GM18861 (cell line): Measurements from ENCODE around the gene MAPK12.
"Not testable (repeated sequence)": the region's sequence is repeated elsewhere in the genome, so short reads cannot be mapped to it uniquely, and the experiment has no call there.

Source experiments
- ATAC-seq: cut with Tn5 transposase; IDR thresholded peaks from one replicate; pipeline ENCODE4 v1.9.1; 2021; ENCODE audit not compliant: unreplicated experiment

The MAPK12 gene

DNA sequence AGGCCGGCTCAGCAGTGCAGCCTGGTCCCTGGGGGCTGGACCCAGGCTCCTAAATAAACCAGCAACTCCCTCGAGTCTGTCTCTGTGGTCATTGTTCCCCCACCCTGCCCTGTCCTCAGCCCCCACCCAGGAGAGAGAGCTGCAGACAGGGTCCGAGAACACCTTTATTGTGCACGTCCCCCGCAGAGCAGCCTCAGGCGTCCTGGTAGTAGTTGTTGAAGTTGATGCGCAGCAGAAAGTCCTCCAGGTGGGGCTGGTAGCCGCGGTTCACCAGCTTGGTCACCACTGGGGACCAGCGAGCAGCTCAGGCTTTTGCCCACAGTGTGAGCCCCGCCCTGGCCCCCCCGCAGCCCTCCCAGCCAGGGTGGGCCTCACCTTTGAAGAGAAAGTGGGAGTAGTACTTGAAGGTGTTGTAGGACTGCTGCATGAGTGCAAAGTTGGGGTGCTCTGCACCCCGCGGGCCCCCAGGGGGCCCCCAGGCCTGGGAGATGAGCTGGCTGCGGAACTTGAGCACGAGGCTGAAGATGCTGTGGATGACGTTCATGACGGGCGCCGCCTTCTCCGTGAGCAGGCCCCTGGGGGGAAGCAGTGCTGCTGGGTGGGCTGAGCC is 43.8 kb downstream of the MAPK12 start:
- ATAC-seq = no peak

DNA sequence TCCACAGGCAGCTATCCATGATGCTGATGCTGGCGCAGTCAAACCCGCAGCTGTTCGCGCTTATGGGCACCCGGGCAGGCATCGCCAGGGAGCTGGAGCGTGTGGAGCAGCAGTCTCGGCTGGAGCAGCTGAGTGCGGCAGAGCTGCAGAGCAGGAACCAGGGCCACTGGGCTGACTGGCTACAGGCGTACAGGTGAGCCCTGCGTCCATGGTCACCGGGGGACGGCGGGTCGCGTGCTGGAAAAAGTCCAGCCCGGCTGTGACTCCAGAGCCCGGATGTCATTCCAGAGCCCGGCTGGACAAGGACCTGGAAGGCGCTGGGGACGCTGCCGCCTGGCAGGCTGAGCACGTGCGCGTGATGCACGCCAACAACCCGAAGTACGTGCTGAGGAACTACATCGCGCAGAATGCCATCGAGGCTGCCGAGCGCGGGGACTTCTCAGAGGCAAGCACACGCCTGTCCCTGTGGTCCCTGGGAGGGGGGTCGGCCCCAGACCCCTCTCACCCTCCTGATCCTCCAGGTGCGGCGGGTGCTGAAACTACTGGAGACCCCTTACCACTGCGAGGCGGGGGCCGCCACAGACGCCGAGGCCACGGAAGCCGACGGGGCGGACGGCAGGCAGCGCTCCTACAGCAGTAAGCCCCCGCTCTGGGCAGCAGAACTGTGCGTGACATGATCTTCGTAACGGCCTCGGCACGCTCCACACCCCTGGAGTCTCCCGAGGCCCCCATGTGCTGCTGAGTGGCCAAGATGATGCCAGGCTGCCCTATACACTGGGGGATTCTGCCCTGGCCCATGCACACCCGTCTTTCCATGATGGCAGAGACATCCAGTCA is 44.6 kb downstream of the MAPK12 start:
- no peak for ATAC-seq

DNA sequence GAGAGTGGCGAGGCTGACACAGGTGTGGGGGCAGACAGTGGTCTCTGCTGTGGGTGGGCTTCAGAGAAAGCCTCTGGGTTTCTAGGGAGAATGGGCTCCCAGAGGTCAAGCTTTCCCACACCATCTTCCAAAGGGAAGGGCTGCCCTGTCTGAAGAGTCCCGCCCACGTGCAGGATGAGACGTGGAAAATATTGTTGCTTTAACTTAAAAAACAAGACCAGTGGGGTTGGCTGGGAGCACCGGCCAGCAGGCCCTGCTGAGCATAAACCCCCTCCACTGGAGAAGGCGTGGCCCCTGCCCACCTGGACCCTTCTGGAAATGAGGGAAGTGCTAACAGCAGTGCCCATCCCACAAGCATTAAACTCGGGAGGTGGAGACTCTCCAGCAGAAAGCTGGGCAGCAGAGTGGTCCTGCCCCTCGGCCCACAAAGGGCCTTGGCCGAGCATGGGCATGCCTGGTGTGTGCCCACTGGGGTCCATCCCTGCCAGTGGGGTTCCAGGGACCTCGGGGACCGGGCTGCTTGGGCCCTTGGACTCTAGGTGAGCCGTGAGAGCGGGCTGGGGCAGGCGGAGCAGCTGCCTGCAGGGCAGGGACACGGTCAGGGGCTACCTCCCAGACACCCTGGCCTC is 45.3 kb downstream of the MAPK12 start:
- no peak for ATAC-seq

DNA sequence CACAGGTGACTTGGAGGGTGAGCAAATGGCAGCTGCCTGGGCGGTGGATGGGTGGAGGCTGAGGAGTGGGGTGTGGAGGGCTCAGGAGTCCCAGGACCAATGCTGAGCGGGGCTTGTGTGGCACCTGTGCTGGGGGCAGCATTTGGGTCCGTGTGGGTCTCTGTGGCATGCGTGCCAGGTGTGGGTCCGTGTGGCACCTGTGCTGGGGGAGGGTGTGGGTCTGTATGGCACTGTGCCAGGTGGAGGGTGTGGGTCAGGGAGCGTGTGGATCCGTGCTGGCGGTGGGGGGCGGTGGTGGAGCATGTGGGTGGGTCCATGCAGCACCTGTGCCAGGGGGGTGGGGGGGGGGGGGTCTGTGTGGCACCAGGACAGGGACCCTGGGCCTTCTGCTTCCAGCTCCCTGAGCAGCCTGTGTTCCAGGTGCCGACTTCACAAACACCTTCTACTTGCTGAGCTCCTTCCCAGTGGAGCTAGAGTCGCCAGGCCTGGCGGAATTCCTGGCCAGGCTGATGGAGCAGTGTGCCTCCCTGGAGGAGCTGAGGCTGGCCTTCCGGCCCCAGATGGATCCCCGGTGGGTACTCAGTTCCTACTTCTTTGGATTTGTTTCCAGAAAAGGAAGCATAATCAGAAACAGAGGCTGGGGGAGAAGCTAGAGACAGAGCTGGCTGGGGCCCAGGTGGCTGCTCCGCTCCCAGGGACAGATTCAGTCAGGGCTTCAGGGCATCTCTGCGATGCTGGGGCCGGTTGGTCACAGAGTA is 46.0 kb downstream of the MAPK12 start:
- no peak for ATAC-seq

DNA sequence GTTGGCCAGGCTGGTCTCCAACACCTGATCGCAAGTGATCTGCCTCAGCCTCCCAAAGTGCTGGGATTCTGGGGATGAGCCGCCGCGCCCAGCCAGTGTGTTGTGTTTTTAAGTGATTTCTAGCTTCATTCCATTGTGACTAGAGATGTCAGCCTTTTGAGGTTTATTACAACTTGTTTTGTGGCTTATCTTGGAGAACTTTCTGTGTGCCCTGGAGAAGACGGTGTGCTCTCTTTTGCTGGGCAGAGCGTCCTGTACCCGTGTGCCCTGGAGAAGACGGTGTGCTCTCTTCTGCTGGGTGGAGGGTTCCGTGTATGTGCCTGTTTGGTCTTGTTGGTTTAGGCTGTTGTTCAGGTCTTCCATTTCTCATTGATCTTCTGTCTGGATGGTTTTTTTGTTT is 48.2 kb downstream of the MAPK12 start:
- no peak for ATAC-seq

DNA sequence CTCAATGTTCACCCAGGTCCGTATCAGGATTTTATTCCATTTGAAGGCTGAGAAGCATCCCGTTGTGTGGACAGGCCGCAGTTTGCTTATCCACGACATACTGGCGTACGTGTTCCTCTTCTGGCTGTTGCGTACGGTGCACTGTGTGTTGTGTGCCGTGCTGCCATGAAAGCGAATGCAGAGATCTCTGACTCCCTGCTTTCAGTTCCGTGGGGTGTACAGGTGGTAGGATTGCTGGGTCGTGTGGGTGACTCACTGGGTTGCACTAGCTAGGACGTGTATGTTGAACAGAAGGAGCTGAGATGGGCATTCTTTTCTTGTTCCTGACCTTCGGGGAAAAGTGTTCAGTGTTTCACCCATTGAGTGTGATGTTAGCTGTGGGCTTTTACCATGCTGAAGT is 50.3 kb downstream of the MAPK12 start:
- no peak for ATAC-seq

DNA sequence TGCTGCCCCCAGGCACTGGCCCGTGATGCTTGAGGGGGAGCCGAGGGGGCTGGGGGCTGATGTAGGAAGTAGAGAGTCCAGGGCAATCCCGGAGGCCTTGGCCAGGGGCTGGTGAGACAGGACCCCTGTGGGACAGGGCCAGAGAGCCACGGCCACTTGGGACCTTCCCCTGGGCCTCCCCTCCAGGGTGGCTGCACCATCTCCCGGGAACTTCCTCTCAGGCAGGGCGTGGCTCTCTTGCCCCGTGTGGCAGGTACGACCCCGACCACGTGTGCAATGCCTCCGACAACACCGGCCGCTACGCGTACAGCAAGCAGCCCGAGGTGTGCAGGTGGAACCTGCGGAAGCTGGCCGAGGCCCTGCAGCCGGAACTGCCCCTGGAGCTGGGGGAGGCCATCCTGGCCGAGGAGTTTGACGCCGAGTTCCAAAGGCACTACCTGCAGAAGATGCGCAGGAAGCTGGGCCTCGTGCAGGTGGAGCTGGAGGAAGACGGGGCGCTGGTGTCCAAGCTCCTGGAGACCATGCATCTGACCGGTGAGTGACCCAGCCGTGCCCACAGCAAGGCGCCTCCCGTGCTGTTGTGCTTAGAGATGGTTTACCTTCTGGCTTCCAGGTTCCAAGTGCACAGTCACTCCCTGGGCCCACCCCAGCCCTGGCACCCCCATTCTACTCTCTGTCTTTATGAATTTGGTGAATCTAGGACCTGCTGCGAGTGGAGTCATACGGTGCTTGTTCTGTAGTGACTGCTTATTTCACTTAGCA is 50.9 kb downstream of the MAPK12 start:
- ATAC-seq = no peak

DNA sequence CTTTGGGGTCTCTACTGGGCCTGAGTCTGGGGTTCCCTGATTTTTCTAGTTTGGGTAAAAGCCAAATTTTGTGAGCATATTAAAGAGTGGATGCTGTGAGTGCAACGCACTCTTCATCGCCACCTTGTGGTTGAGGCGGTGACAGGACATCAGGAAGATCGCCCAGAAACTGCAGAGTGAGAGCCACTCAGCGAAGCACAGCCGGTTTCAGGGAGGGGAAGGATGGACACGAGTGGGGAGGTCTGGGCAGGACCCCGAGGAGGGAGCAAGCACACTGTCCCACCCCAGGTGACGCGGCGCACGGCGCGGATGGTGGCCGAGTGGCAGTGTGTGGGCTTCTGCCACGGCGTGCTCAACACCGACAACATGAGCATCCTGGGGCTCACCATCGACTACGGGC is 51.6 kb downstream of the MAPK12 start:
- no peak for ATAC-seq

DNA sequence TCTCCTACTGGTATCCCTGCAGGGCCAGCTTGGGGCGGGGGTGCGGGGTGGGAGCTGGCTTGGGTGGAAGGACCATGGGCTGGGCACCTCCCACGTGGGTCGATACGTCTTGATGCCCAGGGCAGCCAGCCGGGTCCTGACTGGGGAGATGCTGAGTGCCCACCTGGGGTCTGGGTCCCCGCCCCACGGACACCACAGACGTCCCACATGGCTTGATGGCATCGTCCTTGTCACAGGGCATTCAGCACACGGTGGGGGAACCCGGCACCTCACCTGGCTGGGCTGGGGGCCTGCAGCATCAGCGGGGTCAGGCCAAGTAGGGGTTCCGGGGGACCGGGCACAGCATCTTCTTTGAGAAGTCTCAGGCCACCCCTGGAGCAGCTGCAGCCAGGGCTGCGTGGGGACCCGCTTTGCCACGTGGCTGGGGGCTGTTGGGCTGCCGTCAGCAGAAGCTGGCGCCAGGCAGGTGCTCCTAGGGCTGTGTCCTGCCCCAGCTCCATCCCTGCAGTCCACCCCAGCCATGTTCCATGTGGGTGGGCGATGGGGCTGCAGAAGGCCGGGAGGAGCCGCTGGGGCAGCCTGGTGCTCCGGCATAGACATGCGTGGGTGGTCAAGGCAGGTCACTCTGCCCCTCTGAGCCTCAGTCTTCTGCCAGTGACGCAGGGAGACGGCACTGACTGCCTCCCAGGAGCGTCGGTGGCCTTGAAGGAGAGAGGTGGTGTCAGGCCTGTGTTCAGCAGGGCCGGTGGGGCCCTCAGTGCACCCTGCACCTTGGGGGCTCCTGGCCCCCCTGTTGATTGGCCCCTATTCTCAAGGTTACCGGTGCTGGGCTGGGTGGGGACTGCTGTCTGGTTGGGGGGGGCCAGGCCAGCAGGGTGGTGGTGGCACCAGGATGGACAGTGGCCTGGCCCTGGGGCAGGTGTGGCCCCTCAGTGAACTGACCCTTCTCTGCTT is 52.3 kb downstream of the MAPK12 start:
- ATAC-seq = no peak

DNA sequence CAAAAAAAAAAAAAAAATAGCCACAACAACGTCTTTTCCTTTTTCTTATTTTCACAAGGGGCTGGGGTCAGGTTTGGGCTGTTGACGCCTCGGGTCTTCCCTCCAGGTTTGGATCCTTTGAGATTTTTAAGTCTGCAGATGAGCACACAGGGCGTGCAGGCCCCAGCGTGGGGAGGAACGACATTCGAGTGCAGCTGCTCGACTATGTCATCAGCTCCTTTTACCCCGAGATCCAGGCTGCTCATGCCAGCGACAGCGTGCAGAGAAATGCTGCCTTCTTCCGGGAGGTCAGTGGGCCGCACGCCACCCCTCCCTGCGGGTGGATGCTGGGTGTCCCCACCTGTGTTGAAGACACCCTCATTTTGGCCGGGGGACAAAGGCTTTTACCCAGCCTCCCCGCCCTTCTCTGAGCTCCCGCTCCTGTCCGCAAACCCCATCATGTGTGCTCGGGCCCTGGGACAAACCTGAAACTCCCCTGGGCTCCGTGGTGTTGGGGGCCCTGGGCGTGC is 53.0 kb downstream of the MAPK12 start:
- no peak for ATAC-seq

DNA sequence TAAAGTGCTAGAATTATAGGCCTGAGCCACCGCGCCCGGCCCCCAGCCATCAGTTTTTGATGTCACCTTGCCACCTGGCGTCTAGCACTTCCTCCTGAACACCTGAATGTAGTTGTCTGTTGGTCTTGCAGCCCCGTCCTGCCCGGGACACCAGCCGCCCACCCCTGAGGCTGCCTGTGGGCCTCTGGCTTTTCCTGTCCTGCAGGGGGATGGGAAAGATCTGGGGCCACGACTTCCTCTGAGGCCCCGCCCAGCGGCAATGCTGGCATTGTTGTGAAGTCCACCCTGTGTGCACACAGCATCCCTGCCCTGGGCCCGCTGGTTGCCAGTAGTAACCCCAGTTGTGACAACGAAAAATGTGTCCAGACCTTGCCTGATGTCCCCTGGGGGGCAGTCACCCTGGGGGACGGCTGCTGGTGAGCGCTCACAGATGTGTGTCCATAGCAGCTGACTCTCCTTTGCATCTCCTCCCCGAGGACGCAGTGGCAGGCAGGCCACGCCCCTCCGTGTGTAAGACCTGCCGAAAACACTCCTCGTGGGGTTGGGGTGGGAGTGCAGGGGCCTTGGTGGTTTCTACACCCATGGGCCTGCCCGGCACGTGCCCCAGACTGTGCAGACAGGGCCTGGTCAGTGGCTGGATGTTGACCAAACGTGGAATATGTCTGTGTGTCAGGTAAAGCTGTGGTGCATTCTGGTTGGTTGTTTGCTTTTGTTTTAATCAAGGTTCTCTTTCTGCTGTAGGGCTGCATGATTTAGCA is 53.9 kb downstream of the MAPK12 start:
- no peak for ATAC-seq

DNA sequence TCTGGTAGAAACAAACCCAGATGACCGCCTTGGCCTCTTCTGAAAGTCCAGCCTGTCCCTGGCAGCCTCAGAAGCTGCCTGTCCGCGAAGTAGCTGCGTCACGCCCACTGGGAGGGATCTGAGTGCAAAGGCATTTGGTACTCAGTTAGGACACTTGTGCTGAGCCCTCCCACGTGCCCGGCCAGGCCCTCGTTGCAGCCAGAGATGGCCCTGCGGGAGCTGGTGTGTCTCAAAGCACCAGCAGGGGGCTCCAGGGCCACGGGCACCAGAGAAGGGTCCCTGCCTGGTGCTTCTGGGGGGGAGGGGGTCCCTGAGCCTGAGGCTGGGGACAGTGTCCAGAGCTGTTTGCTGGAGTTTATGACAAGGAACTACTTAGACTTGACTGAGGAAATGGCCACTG is 54.9 kb downstream of the MAPK12 start:
- ATAC-seq = no peak

DNA sequence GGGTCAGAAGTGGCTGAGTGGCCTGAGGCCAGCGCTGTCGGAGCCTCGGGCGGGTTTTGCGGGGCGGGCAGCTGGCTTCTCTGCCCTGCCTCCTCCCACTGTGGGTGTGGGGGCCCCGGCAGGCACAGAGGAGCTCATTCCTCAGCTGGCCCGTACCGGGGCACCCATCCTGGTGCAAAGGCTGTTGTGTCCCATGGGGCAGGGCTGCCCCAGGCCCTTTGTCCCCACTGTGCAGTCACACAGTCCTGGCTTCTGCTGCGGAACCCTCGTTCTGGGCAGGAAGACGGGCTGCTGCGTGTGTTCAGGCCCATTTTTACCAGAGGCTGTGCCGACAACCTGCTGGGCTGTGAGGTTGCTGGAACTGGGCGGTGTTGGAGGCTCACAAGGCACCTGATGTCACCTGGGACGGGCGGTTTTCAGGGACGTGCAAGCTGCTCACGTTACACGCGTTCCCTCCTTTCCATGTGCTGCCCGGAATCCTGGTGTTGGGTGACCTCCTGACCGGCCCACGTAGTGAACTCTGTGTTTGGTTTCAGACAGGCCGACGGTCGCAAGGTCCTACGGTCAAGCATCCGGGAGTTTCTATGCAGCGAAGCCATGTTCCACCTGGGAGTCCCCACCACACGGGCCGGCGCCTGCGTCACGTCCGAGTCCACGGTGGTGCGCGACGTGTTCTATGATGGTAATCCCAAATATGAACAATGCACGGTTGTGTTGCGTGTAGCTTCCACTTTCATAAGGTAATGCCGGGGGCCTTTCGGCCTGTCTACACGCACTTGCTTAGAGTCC is 55.5 kb downstream of the MAPK12 start:
- ATAC-seq = no peak

DNA sequence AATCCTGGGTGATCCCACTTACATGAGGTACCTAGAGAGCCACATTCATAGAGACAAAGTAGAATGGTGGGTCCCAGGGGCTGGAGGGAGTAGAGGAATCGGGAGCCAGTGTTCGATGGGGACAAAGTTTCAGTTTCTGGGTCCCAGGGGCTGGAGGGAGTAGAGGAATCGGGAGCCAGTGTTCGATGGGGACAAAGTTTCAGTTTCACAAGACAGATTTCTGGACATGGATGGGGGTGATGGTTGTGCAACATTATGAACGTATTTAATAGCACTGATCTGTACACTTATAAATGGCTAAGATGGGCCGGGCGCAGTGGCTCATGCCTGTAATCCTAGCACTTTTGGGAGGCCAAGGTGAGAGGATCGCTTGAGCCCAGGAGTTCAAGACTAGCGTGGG is 56.5 kb downstream of the MAPK12 start:
- ATAC-seq = not testable (repeated sequence)

DNA sequence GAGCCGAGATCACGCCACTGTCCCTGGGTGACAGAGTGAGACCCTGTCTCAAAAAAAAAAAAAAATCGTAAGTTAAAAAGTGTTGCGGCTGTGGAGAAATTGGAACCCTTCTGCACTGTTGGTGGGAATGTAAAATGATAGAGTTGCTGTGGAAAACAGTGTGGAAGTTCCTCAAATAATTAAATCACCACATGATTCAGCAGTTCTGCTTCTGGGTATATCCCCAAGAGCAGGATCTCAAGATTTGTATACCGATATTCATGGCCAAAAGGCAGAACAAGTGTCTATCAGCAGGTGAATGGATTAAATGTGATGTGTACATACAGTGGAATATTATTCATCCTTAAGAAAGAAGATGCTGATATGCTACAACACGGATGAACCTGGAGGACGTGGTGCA is 56.9 kb downstream of the MAPK12 start:
- no peak for ATAC-seq

DNA sequence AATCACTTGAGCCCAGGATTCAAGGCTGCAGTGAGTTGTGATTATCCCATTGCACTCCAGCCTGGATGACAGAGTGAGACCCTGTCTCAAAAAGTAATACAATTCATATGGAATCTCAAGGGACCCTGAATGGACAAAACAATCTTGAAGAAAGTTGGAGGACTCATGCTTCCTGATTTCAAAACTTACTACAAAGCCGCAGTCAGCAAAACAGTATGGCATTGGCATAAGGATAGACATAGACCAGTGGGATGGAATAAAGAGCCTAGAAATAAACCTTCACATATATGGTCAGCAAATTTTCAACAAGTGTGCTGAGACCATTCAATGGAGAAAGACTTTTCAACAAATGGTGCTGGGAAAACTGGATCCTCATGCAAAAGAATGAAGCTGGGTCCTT is 58.2 kb downstream of the MAPK12 start:
- no peak for ATAC-seq
